Transverse colon (tissue), 4 donors: Measurements from ENCODE around the gene TOX2. TPM values are rescaled to one million over a fixed set of nuclear protein-coding genes. Genes with fewer than 3 reads are reported as not detected.

Source experiments
- DNase-seq: peaks from one replicate; pipeline ENCODE4 v3.0.0-alpha.2; 2019
- H3K27ac ChIP-seq, 4 donors: fragments of 200-600 bp; sonication (generic); 2 replicates each; pipeline ENCODE4 v1.5.1; 2016 to 2018; ENCODE audit warnings: inconsistent platforms in 4 of 4
- H3K27me3 ChIP-seq: fragments of 200-600 bp; sonication (generic); 2 replicates; pipeline ENCODE4 v1.5.1; 2017; ENCODE audit warnings: inconsistent platforms
- H3K36me3 ChIP-seq, 4 donors: fragments of 200-600 bp; sonication (generic); 2 replicates each; pipeline ENCODE4 v1.5.1; 2017 to 2019; ENCODE audit warnings: inconsistent platforms in 4 of 4
- H3K4me1 ChIP-seq, 4 donors: fragments of 200-600 bp; sonication (generic); 2 replicates each; pipeline ENCODE4 v1.5.1; 2017 to 2020; ENCODE audit warnings: inconsistent platforms in 4 of 4
- H3K4me3 ChIP-seq, 4 donors: fragments of 200-600 bp; sonication (generic); 1 replicate in 1 of 4; 2 replicates in 3 of 4; pipeline versions ENCODE4 v1.5.1 to v1.6.1; 2017 to 2019; ENCODE audit warnings: inconsistent platforms in 4 of 4
- H3K9me3 ChIP-seq, 2 donors: fragments of 200-600 bp; sonication (generic); 2 replicates each; pipeline ENCODE4 v1.5.1; 2017 to 2019; ENCODE audit warnings: inconsistent platforms in 2 of 2
- CTCF ChIP-seq, 5 experiments: fragments of 200-600 bp in 3 of 5; fragments of 450-650 bp in 2 of 5; sonication (generic) in 3 of 5; IDR thresholded peaks; 1 replicate in 2 of 5; 2 replicates in 3 of 5; pipeline ENCODE4 v1.5.1; 2016 to 2017; ENCODE audit warnings: antibody characterized with exemption in 5 of 5, inconsistent platforms in 3 of 5, mild to moderate bottlenecking in 2 of 5, moderate library complexity in 1 of 5
- EP300 ChIP-seq: sonication (generic); formaldehyde crosslinking; IDR thresholded peaks from one replicate; pipeline ENCODE4 v1.6.1; 2017; ENCODE audit warnings: antibody characterized with exemption, low read depth
- POLR2A ChIP-seq: fragments of 450-650 bp; IDR thresholded peaks from one replicate; pipeline ENCODE4 v1.6.1; 2016; ENCODE audit warnings: antibody characterized with exemption, mild to moderate bottlenecking, moderate library complexity
- POLR2AphosphoS5 ChIP-seq, 3 donors: sonication (generic); formaldehyde crosslinking; IDR thresholded peaks; one replicate each; pipeline ENCODE4 v1.6.1; 2016; ENCODE audit warnings: antibody characterized with exemption in 3 of 3
- WGBS, 2 donors: methylation state at CpG; one replicate each; pipeline ENCODE4 v1.1.5; 2018; ENCODE audit warnings: low coverage in 1 of 2; 5-methylcytosine and 5-hydroxymethylcytosine counted together
- in situ Hi-C, 4 donors: fragments of 200-750 bp; cut with MboI; loops; one replicate each; pipeline versions ENCODE4 v1.15.0 to v1.15.1; 2017; ENCODE audit warnings: low sequenced_read_pairs in 3 of 4, low pct_ligation_motif_present in 1 of 4, low pct_unique_long_range_greater_than_20kb in 1 of 4
- intact Hi-C: fragments of 100-400 bp; cut with DNase I; formaldehyde crosslinking; loops from one replicate; pipeline ENCODE4 v1.15.1; 2023; ENCODE audit warnings: low total_unique reads
- total RNA-seq, 4 donors: library from RNA; depleted of rRNA; stranded (reverse); fragments of >200 nt; gene quantifications; one replicate each; pipeline ENCODE4 v1.1.0, GENCODE V29; 2016

TOX2 gene
- total RNA-seq, 4 donors from 2014 or later: 1.5 to 15.7 (median 6.8) TPM

DNA sequence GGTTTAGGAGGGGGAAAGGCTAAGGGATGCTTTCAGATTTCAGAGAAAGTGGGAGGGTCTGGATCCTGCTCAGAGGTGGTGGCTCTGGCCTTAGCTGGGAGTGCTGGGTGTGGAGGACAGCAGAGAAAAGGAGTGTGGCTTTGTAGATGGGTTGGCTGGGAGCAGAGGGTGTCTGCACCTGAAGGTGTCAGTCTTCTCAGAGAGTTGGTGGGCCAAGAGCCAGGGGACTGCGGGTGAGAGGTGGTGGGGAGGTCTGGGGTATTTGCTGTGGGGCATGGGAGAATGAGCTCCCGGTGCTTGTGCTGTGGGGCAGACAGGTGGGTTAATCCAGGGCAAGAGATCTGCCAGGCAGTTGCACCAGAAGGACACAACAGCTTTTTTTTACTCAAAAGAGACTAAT, 67.4 kb downstream of the TOX2 start:
- intact Hi-C loops (loop anchor here (10.0 kb wide), 1 partner anchor 93 kb away; no protein-coding TSS in a partner anchor), in situ Hi-C loops (no loop called here)
- H3K4me1 ChIP-seq: peaks cover 12 to 35% (median 24%) of the 10 kb centered on the region in 4 donors
- no peak for DNase-seq
- 95% methylated on average over 2 of the region's 2 CpGs; no CpG with 5 or more reads in 1 of the 2 donors for WGBS, 2 donors
- no peaks in the 10 kb centered on the region for H3K9me3 ChIP-seq
- H3K4me3 ChIP-seq: no peak overlapping the region
- TF ChIP-seq POLR2AphosphoS5 (IDR thresholded peaks at IDR 0.05) (no peak), CTCF (IDR thresholded peaks at IDR 0.05) (no peak), EP300 (no peak), POLR2A (no peak)
- no peaks in the 10 kb centered on the region for H3K36me3 ChIP-seq
- no peaks in the 10 kb centered on the region for H3K27me3 ChIP-seq
- H3K27ac ChIP-seq: no peak overlapping the region

- no peaks in the 10 kb centered on the region for H3K36me3 ChIP-seq
- TF ChIP-seq CTCF (IDR thresholded peaks at IDR 0.05): no peak
- TF ChIP-seq EP300: no peak
- H3K4me3 ChIP-seq: no peak overlapping the region
- H3K9me3 ChIP-seq: no peaks in the 10 kb centered on the region
- intact Hi-C loops: loop anchor here (10.0 kb wide), 1 partner anchor 92 kb away; no protein-coding TSS in a partner anchor
- no peaks in the 10 kb centered on the region for H3K27me3 ChIP-seq
- no peak for DNase-seq
- peaks cover 13 to 41% (median 27%) of the 10 kb centered on the region in 4 donors for H3K4me1 ChIP-seq
- 98% methylated on average over 5 of the region's 5 CpGs; no CpG with 5 or more reads in 1 of the 2 donors for WGBS, 2 donors
- no peak overlapping the region for H3K27ac ChIP-seq
- in situ Hi-C loops: no loop called here
These were observed 68.2 kb downstream of the TOX2 start for GRCh38 chr20:43982886-43983285.

- no peaks in the 10 kb centered on the region for H3K9me3 ChIP-seq
- peak overlapping the region; percentile 74 to 80 (median 76) for H3K27ac ChIP-seq
- peaks cover 13 to 41% (median 29%) of the 10 kb centered on the region in 4 donors for H3K4me1 ChIP-seq
- intact Hi-C loops: loop anchor here (10.0 kb wide), 1 partner anchor 91 kb away; no protein-coding TSS in a partner anchor
- no peaks in the 10 kb centered on the region for H3K27me3 ChIP-seq
- H3K36me3 ChIP-seq: no peaks in the 10 kb centered on the region
- in situ Hi-C loops: no loop called here
- DNase-seq: peak; percentile 80
- 89% methylated on average over 5 of the region's 5 CpGs; no CpG with 5 or more reads in 1 of the 2 donors for WGBS, 2 donors
- TF ChIP-seq CTCF (IDR thresholded peaks at IDR 0.05) (peak; percentile 43 to 64 (median 45)), POLR2AphosphoS5 (IDR thresholded peaks at IDR 0.05) (no peak), POLR2A (no peak), EP300 (no peak)
- no peak overlapping the region for H3K4me3 ChIP-seq
These were observed 68.7 kb downstream of the TOX2 start for GRCh38 chr20:43983359-43983758.

DNA sequence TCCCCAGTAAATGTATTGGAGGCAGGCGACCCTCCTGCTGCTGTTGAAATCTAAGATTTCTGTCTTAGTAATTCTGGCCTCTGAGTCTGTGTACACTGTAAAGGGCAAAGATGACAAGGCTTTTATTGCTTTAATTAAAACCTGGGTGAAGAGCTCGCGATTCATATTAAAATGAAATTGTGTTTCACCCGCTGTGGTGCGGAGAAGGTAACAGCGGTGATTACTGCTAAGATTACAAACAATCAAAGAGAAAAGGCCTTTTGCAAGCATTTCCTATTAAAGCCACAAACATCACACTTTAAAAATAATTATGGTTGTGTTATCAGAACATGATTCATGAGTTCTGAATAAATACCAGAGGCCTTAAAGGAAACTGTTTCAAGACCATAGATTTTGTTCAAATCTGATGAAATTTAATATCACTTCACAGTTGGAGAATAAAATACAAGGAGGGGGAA, 69.3 kb downstream of the TOX2 start:
- no peak overlapping the region for H3K4me3 ChIP-seq
- TF ChIP-seq CTCF (IDR thresholded peaks at IDR 0.05): no peak
- TF ChIP-seq POLR2A: no peak
- TF ChIP-seq EP300: no peak
- no peak for TF ChIP-seq POLR2AphosphoS5 (IDR thresholded peaks at IDR 0.05)
- H3K27me3 ChIP-seq: no peaks in the 10 kb centered on the region
- no peaks in the 10 kb centered on the region for H3K9me3 ChIP-seq
- in situ Hi-C loops (no loop called here), intact Hi-C loops (loop anchor here (10.0 kb wide), 1 partner anchor 91 kb away; no protein-coding TSS in a partner anchor)
- H3K27ac ChIP-seq: peak overlapping the region; percentile 74 to 80 (median 76)
- DNase-seq: no peak
- 58 to 65% methylated on average over 5 to 6 of the region's 6 CpGs for WGBS, 2 donors
- H3K36me3 ChIP-seq: no peaks in the 10 kb centered on the region
- peaks cover 13 to 41% (median 29%) of the 10 kb centered on the region in 4 donors for H3K4me1 ChIP-seq
